Glutamatergic neuron (in vitro differentiated cells): ENCODE results near the gene TBC1D22A. TPM values are rescaled to one million over a fixed set of nuclear protein-coding genes. Genes with fewer than 3 reads are reported as not detected.

Experiments
- DNase-seq: peaks from one replicate; pipeline ENCODE4 v3.0.0; 2022
- H3K27ac Mint-ChIP-seq: one replicate; pipeline ENCODE4 v1.8.0; 2020; ENCODE audit warnings: mild to moderate bottlenecking, mixed read lengths, inconsistent platforms; ENCODE audit not compliant: unreplicated experiment
- H3K27me3 Mint-ChIP-seq: one replicate; pipeline ENCODE4 v1.8.0; 2020; ENCODE audit warnings: mild to moderate bottlenecking, moderate library complexity, mixed read lengths, inconsistent platforms; ENCODE audit not compliant: unreplicated experiment
- H3K36me3 Mint-ChIP-seq: one replicate; pipeline ENCODE4 v1.8.0; 2020; ENCODE audit warnings: mild to moderate bottlenecking, mixed read lengths, inconsistent platforms; ENCODE audit not compliant: unreplicated experiment
- H3K4me1 Mint-ChIP-seq: one replicate; pipeline ENCODE4 v1.8.0; 2020; ENCODE audit warnings: mild to moderate bottlenecking, low read depth, mixed read lengths, inconsistent platforms; ENCODE audit not compliant: unreplicated experiment
- H3K4me3 Mint-ChIP-seq: one replicate; pipeline ENCODE4 v1.8.0; 2020; ENCODE audit warnings: mild to moderate bottlenecking, mixed read lengths, inconsistent platforms; ENCODE audit not compliant: unreplicated experiment
- H3K9me3 Mint-ChIP-seq: one replicate; pipeline ENCODE4 v1.8.0; 2020; ENCODE audit warnings: mild to moderate bottlenecking, moderate library complexity, mixed read lengths, inconsistent platforms; ENCODE audit not compliant: unreplicated experiment
- CTCF ChIP-seq: fragments of 200-600 bp; sonication (generic); IDR thresholded peaks from one replicate; pipeline ENCODE4 v1.5.0; 2021; ENCODE audit not compliant: partially characterized antibody, unreplicated experiment
- total RNA-seq: library from RNA; stranded (reverse); fragmentation: NEBNext Ultra II Directional; extraction: Animal tissue kit (Norgen Biotek cat#: 25700); gene quantifications from one replicate; pipeline ENCODE4 v1.2.1, GENCODE V29; 2021; ENCODE audit not compliant: unreplicated experiment

The TBC1D22A gene
- total RNA-seq, 1 donor from 2014 or later: 23.0 TPM

- H3K36me3 Mint-ChIP-seq: no peaks in the 10 kb centered on the region
- H3K9me3 Mint-ChIP-seq: peaks cover 3% of the 10 kb centered on the region
- no peak overlapping the region for H3K27ac Mint-ChIP-seq
- H3K27me3 Mint-ChIP-seq: peaks cover 2% of the 10 kb centered on the region
- peaks cover 20% of the 10 kb centered on the region for H3K4me1 Mint-ChIP-seq
- H3K4me3 Mint-ChIP-seq: no peak overlapping the region
- no peak for TF ChIP-seq CTCF
- no peak for DNase-seq
Observed at GRCh38 chr22:46776876-46777608, 14.6 kb downstream of the TBC1D22A start.

- no peak overlapping the region for H3K27ac Mint-ChIP-seq
- H3K36me3 Mint-ChIP-seq: no peaks in the 10 kb centered on the region
- H3K9me3 Mint-ChIP-seq: peaks cover 3% of the 10 kb centered on the region
- TF ChIP-seq CTCF: no peak
- no peak overlapping the region for H3K4me3 Mint-ChIP-seq
- no peak for DNase-seq
- H3K27me3 Mint-ChIP-seq: peaks cover 2% of the 10 kb centered on the region
- peaks cover 20% of the 10 kb centered on the region for H3K4me1 Mint-ChIP-seq
Observed at GRCh38 chr22:46777609-46777970, 15.1 kb downstream of the TBC1D22A start.

- DNase-seq: no peak
- no peak for TF ChIP-seq CTCF
- Mint-ChIP-seq H3K4me1 (peaks cover 18% of the 10 kb centered on the region), H3K4me3 (no peak overlapping the region), H3K9me3 (peaks cover 3% of the 10 kb centered on the region), H3K27ac (no peak overlapping the region), H3K27me3 (peaks cover 2% of the 10 kb centered on the region), H3K36me3 (no peaks in the 10 kb centered on the region)
Observed at GRCh38 chr22:46779023-46779422, 16.6 kb downstream of the TBC1D22A start.

- Mint-ChIP-seq H3K36me3 (no peaks in the 10 kb centered on the region), H3K27ac (no peak overlapping the region), H3K4me3 (no peak overlapping the region), H3K9me3 (peaks cover 3% of the 10 kb centered on the region), H3K4me1 (peaks cover 17% of the 10 kb centered on the region), H3K27me3 (peaks cover 2% of the 10 kb centered on the region)
- no peak for DNase-seq
- TF ChIP-seq CTCF: no peak
Observed at GRCh38 chr22:46779651-46780050, 17.2 kb downstream of the TBC1D22A start.

GRCh38 chr22:46780453-46780852 is 18.0 kb downstream of the TBC1D22A start:
- Mint-ChIP-seq H3K9me3 (peaks cover 3% of the 10 kb centered on the region), H3K4me1 (peaks cover 9% of the 10 kb centered on the region), H3K27me3 (peaks cover 2% of the 10 kb centered on the region), H3K36me3 (no peaks in the 10 kb centered on the region), H3K4me3 (no peak overlapping the region), H3K27ac (no peak overlapping the region)
- no peak for DNase-seq
- no peak for TF ChIP-seq CTCF
